ENCODE results near the gene ASPN. TPM values are rescaled to one million over a fixed set of nuclear protein-coding genes. Genes with fewer than 3 reads are reported as not detected.

Gene ASPN
- total and polyA plus RNA-seq, 9 of the 15 experiments (the other 6 are each of a cell fraction or from before 2014, with no cell fraction given), result 0.03 to 0.07 TPM; not detected in 7

GRCh38 chr9:92512622-92513021 lies 30.3 kb upstream of the ASPN start:
- Histone ChIP-seq H3K36me3 (ENCODE audit: control insufficient read depth, insufficient read depth, low read length) (no peaks in the 10 kb centered on the region), H4K20me1 (replicated peaks; ENCODE audit: control insufficient read depth, insufficient read depth, low read length) (no peaks in the 10 kb centered on the region), H3K4me2 (ENCODE audit: insufficient read depth, low read length) (no peak overlapping the region), H3K9ac (ENCODE audit: insufficient read depth in 1 of 2, low read depth in 2 of 2, low read length in 2 of 2) (no peak overlapping the region), H3K9me1 (ENCODE audit: control insufficient read depth, insufficient read depth, low read length) (no peaks in the 10 kb centered on the region), H3K4me3 (no peak overlapping the region), H3K27ac (ENCODE audit: extremely low read depth, low read depth, low read length) (no peak overlapping the region), H3K4me1 (replicated peaks in 1 of 2; ENCODE audit: control insufficient read depth in 2 of 2, insufficient read depth in 2 of 2, low read length in 2 of 2) (peaks cover 0 to 4% of the 10 kb centered on the region in 2 experiments; a peak in 2 of 5 replicates), H3K79me2 (ENCODE audit: control insufficient read depth, insufficient read depth, low read length) (no peaks in the 10 kb centered on the region), H3K9me3 (replicated peaks; ENCODE audit: control insufficient read depth, insufficient read depth, low read depth, low read length) (no peaks in the 10 kb centered on the region), H3K27me3 (ENCODE audit: control insufficient read depth in 2 of 2, insufficient read depth in 2 of 2, low read length in 2 of 2) (no peaks in the 10 kb centered on the region), H2AFZ (ENCODE audit: low read depth, low read length) (no peak overlapping the region)
- 19% methylated on average over 3 of the region's 3 CpGs for WGBS (ENCODE audit: insufficient coverage, low coverage, missing lambda C conversion rate)
- POLR2A ChIA-PET, result interaction anchor here (0.5 kb wide), 1 partner anchor 10 kb away, joined by 3 read pairs; no protein-coding TSS in a partner anchor
- intact Hi-C loops (cut with micrococcal nuclease) (no loop called here), in situ Hi-C loops (cut with MboI) (no loop called here)
- TF ChIP-seq ZNF764 (CRISPR knock-in tag; IDR thresholded peaks at IDR 0.05; ENCODE audit: low read depth) (no peak), CAMTA2 (CRISPR knock-in tag; conservative IDR thresholded peaks at IDR 0.05) (no peak), SUPT5H (IDR thresholded peaks at IDR 0.05) (no peak)
- ATAC-seq (no peak), FAIRE-seq (no peak), DNase-seq (ENCODE audit: extremely low read depth in 1 of 4, low spot score in 3 of 4) (no peak)
- BruUV-seq (replicated peaks), result no TSS peak
- CTCF ChIA-PET (ENCODE audit: low intra/inter-chr PET ratio), result no interaction called here

GRCh38 chr9:92510747-92511146 lies 28.4 kb upstream of the ASPN start:
- Histone ChIP-seq H3K4me2 (ENCODE audit: insufficient read depth, low read length) (no peak overlapping the region), H4K20me1 (replicated peaks; ENCODE audit: control insufficient read depth, insufficient read depth, low read length) (no peaks in the 10 kb centered on the region), H3K4me1 (replicated peaks in 1 of 2; ENCODE audit: control insufficient read depth in 2 of 2, insufficient read depth in 2 of 2, low read length in 2 of 2) (peaks cover 4 to 8% of the 10 kb centered on the region in 2 experiments; a peak in 3 of 5 replicates), H3K9me3 (replicated peaks; ENCODE audit: control insufficient read depth, insufficient read depth, low read depth, low read length) (no peaks in the 10 kb centered on the region), H3K4me3 (no peak overlapping the region), H2AFZ (ENCODE audit: low read depth, low read length) (no peak overlapping the region), H3K9ac (ENCODE audit: insufficient read depth in 1 of 2, low read depth in 2 of 2, low read length in 2 of 2) (no peak overlapping the region), H3K79me2 (ENCODE audit: control insufficient read depth, insufficient read depth, low read length) (no peaks in the 10 kb centered on the region), H3K27me3 (ENCODE audit: control insufficient read depth in 2 of 2, insufficient read depth in 2 of 2, low read length in 2 of 2) (no peaks in the 10 kb centered on the region), H3K27ac (ENCODE audit: extremely low read depth, low read depth, low read length) (no peak overlapping the region), H3K9me1 (ENCODE audit: control insufficient read depth, insufficient read depth, low read length) (no peaks in the 10 kb centered on the region), H3K36me3 (ENCODE audit: control insufficient read depth, insufficient read depth, low read length) (no peaks in the 10 kb centered on the region)
- CTCF ChIA-PET (ENCODE audit: low intra/inter-chr PET ratio), result no interaction called here
- FAIRE-seq, result no peak
- POLR2A ChIA-PET, result no interaction called here
- no peak for DNase-seq (ENCODE audit: extremely low read depth in 1 of 4, low spot score in 3 of 4)
- intact Hi-C loops (cut with micrococcal nuclease) (no loop called here), in situ Hi-C loops (cut with MboI) (no loop called here)
- no TSS peak for BruUV-seq (replicated peaks)
- no peak for ATAC-seq
- TF ChIP-seq KLF6 (CRISPR knock-in tag; IDR thresholded peaks at IDR 0.05; ENCODE audit: borderline replicate concordance) (no peak), TSHZ1 (CRISPR knock-in tag; IDR thresholded peaks at IDR 0.05) (no peak), CREBBP (IDR thresholded peaks at IDR 0.05; ENCODE audit: low read depth, low read length) (no peak), HCFC1 (IDR thresholded peaks at IDR 0.05; ENCODE audit: low read depth, low read length) (no peak), JUN (IDR thresholded peaks at IDR 0.05; ENCODE audit: borderline replicate concordance, low read depth, low read length) (no peak), JUN (CRISPR knock-in tag; IDR thresholded peaks at IDR 0.05; ENCODE audit: borderline replicate concordance) (no peak), CEBPZ (IDR thresholded peaks at IDR 0.05; ENCODE audit: borderline replicate concordance, low read depth, low read length) (no peak), SIN3B (IDR thresholded peaks at IDR 0.05; ENCODE audit: low read depth) (no peak)

Data from K562 (cell line).